ENCODE results near the gene SHANK3. TPM values are rescaled to one million over a fixed set of nuclear protein-coding genes. Genes with fewer than 3 reads are reported as not detected.

Gene SHANK3
- total RNA-seq, 1 donor from 2014 or later = 95.7 TPM

GRCh38 chr22:50677493-50678217 lies 5.0 kb downstream of the SHANK3 start:
- no peak for DNase-seq (ENCODE audit: low spot score)

GRCh38 chr22:50678218-50678650 lies 5.6 kb downstream of the SHANK3 start:
- peak; percentile 83 for DNase-seq (ENCODE audit: low spot score)

- DNase-seq (ENCODE audit: low spot score) = peak; percentile 87
These were observed 6.3 kb downstream of the SHANK3 start for GRCh38 chr22:50678651-50679521.

GRCh38 chr22:50683086-50683993 lies 10.7 kb downstream of the SHANK3 start:
- peak; percentile 43 for DNase-seq (ENCODE audit: low spot score)

GRCh38 chr22:50683994-50684371 lies 11.4 kb downstream of the SHANK3 start:
- DNase-seq (ENCODE audit: low spot score) = peak; percentile 64

GRCh38 chr22:50684501-50684900 lies 11.9 kb downstream of the SHANK3 start:
- DNase-seq (ENCODE audit: low spot score) = peak; percentile 51

GRCh38 chr22:50684986-50685385 lies 12.4 kb downstream of the SHANK3 start:
- DNase-seq (ENCODE audit: low spot score) = peak; percentile 84

- peak; percentile 39 for DNase-seq (ENCODE audit: low spot score)
These were observed 14.2 kb downstream of the SHANK3 start for GRCh38 chr22:50686794-50687193.

- peak; percentile 83 for DNase-seq (ENCODE audit: low spot score)
These were observed 15.2 kb downstream of the SHANK3 start for GRCh38 chr22:50687829-50688228.

GRCh38 chr22:50688448-50688847 lies 15.8 kb downstream of the SHANK3 start:
- DNase-seq (ENCODE audit: low spot score) = peak; percentile 43

GRCh38 chr22:50691521-50691920 lies 18.9 kb downstream of the SHANK3 start:
- DNase-seq (ENCODE audit: low spot score) = no peak

GRCh38 chr22:50693462-50693861 lies 20.8 kb downstream of the SHANK3 start:
- DNase-seq (ENCODE audit: low spot score) = no peak

- DNase-seq (ENCODE audit: low spot score) = no peak
These were observed 21.5 kb downstream of the SHANK3 start for GRCh38 chr22:50694099-50694605.

- no peak for DNase-seq (ENCODE audit: low spot score)
These were observed 22.3 kb downstream of the SHANK3 start for GRCh38 chr22:50694766-50695420.

- no peak for DNase-seq (ENCODE audit: low spot score)
These were observed 23.0 kb downstream of the SHANK3 start for GRCh38 chr22:50695421-50696250.

GRCh38 chr22:50696251-50696798 lies 23.7 kb downstream of the SHANK3 start:
- no peak for DNase-seq (ENCODE audit: low spot score)

- DNase-seq (ENCODE audit: low spot score) = no peak
These were observed 24.4 kb downstream of the SHANK3 start for GRCh38 chr22:50696799-50697561.

- no peak for DNase-seq (ENCODE audit: low spot score)
These were observed 25.3 kb downstream of the SHANK3 start for GRCh38 chr22:50697667-50698506.

Data from mesenteric fat pad (tissue), 1 donor.